Hypothalamus (tissue), 51 donors: ENCODE results near the gene KCNQ2.

ENCODE experiments used
- DNase-seq, 51 donors: peaks; one replicate each; lab custom pipeline; 2025; lab: John Stamatoyannopoulos, UW

Gene KCNQ2

DNA sequence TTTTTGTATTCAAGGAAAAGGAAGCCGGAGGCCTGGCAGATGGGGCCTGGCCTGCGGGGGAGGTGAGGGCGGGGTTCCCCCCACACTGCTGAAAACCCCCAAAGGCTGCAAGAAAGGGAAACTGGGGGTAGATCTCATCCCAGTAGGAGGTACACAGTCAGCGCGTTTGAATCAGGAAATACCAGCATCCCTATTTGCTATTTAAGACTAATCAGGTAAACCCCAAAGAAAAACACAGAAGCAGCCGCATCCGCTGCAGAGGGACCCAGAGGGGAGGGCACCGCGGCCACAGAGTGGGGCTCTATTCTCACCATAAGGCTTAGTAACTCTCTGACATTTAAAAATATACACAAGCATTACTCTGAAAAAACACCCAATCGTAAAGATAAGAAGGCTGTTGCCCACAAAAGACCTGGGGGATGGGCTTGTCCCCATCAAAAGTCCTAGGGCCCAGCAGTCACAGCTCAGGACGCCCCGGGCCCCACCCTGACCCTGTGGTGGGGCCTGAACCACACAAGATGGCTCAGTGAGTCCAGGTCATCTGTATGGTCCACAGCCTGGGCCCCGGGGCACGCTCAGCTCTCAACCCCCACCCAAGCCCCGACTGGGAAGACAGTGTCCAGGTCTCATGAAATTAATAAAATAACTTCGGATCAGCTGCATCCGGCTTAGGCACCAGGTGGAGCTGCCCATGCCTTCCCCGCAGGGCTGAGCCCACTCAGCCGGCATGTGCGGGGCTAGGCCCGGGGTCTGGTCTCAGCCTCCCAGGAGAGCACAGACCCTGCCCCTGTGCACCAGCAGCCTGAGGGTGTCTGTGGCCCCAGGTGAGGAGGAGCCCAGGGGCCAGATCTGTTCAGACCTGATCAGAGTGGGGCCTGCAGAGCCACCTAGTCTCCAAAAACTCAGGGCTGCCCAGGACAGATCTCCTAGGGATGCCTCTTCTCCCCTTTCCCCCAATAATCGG is 31.0 kb downstream of the KCNQ2 start:
- no peak for DNase-seq

DNA sequence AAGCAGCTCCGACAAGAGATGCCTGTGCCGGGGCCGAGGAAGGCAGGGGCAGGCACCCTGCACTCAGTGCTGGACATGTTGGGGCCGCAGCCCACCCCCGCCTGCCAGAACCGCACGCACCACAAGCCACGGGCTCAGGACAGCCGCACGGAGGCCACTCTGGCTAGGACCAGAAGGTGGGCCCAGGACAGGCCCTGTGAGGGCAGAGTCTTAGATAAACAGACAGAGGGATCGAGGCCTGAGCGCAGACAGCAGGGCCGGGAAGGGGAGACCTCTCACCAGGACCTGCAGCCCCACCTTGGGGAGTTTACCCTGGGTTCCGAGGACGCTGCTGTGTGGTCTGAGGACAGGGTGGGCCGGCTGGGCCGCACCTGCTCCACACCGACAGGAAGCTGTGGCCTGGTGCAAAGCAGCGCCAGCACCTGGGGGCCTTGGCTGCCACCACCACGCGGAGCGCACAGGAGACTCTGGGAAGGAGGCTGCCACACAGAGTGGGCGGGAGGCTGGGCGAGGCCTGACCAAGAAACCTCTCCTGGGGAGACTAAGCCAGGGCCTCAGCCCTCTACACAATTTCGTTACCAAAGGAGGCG is 32.0 kb downstream of the KCNQ2 start:
- no peak for DNase-seq

DNA sequence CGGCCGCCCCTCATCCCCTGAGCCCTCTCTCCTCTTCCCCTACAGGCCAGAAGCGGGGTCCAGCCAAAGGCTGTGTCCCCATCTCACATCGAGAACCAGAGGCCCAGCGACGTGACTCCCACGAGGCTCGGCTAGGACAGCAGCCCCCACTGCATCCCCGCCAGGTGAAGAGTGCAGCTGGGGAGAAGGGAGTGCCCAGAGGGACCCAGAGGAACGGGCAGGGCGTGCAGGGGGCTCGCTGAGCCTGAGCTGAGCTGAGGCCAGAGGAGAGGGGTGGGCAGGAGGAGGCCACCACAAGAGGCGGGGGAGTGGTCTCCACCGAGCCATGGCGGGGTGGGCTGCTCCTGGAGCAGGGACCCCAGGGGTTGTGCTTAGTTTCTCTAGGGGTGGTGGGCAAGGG is 32.6 kb downstream of the KCNQ2 start:
- DNase-seq = no peak

DNA sequence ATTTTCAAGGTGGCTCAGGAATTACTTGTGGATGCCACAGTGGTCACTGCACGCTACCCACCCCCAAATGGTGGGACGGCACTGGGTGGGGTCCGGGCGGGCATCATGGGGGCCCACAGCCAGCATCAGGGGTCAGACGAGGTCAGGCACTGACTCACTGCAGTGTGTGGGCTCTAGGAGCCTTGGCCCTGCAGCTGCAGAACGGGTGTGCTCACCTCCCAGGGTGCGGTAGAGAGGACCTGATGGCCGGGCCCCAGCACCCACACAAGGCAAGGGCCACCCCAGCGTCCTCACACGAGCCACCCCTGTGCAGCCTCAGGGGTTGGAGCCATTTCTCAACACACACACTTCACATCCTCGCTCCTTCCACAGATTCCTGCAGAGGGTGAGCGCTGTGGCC is 34.3 kb downstream of the KCNQ2 start:
- no peak for DNase-seq

DNA sequence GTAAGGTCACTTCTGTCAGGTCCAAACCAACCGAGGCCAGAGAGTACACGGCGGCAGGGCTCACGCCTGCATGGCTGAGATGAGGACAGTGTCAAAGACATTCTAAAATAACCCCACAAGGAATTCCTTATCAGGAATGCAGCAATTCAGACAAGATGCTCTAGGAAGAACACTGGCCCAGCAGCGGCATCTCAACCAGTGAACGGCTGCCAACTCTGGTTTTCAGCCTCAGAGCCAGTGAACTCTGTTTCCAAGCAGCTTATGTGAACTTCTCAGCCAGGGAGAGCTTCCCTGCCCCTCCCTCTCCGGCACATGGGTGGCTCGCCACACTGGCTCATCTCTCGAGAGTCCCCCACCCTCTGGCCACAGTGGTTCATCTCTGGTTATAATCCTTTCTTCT is 36.9 kb downstream of the KCNQ2 start:
- DNase-seq = peak in 6 of 51 donors; percentile 6 to 22 (median 15)

DNA sequence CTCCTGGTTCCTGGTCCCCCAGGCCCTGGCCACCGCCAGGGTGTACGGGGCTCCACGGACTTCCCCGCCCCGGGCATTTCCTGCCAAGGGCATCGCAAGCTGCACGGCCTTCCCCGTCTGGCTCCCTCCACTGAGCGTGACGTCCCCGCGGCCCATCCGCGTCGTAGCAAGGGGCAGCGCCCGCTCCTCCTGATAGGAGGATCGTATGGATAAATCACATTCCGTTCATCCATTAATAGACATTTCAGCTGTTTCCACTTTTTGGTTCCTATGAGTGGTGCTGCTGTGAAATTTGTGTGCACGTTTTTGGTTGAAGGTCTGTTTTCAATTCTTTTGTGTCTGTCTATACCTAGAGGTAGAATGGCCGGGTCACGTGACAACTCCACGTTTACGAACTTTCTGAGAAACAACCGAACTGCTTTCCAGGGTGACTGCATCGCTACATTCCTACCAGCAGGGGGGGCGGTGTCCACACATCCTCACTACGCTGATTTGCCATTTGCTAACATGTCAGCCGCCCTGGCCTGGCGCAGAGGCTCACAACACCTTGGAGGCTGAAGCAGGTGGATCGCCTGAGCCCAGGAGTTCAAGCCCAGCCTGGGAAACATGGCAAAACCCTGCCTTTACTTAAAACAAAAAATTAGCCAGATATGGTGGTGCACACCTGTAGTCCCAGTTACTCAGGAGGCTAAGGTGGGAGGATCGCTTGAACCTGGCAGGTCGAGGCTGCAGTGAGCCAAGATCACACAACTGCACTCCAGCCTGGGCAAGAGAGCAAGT is 37.7 kb downstream of the KCNQ2 start:
- peak in 40 of 51 donors; percentile 8 to 75 (median 52) for DNase-seq

DNA sequence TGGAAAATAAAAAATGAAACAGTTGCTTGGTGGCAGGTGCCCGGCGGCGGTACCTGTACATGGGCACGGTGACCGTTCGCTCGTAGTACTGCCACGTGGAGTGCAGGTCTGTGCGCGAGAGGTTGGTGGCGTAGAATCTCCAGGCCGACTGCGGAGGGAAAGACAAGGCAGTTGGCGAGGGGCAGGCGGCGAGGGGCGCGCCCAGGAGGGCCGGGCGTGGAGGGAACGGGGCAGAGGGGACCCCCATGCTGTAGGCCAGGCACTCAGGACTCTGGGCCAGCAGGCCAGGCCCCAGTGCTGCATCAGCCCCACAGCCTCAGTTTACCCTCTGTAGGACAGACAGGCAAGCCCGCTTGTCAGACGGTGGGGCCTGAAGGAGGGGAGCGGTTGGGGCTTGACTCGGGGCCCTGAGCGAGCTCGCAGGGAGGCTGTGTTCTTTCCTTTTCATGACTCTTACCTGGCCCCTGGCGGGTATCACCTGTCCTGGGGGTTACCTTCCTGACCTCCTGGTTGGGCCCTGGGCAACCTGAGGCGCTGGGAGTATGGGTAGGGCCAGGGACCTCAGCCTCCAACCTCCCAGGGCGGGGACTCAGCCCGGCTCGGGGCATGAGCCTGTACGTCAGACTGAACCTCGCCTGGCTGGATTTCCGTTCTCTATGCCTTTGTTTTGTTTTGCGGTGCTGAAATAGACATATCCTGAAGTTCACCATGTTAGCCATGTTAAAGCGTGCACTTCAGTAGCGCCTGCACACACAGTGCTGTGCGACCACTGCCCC is 38.5 kb downstream of the KCNQ2 start:
- DNase-seq = no peak

DNA sequence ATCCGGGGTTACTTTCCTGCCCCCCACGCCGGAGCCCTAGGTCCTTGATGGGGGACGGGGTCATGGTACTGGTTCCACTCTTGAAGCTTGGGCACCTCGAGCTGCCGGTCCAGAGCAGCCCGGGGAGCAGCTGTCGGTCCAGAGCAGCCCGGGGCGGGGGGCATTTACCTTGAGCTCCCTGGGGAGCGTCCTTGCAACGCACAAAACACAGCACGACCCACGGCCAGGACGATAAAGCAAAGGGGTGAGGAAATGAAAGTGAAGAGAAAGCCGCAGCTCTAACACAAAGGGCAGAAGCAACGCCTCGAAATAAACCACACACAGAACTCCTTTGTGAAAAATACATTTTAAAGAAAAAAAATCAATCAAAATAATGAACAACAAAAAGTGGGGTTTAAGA is 39.1 kb downstream of the KCNQ2 start:
- DNase-seq = no peak

DNA sequence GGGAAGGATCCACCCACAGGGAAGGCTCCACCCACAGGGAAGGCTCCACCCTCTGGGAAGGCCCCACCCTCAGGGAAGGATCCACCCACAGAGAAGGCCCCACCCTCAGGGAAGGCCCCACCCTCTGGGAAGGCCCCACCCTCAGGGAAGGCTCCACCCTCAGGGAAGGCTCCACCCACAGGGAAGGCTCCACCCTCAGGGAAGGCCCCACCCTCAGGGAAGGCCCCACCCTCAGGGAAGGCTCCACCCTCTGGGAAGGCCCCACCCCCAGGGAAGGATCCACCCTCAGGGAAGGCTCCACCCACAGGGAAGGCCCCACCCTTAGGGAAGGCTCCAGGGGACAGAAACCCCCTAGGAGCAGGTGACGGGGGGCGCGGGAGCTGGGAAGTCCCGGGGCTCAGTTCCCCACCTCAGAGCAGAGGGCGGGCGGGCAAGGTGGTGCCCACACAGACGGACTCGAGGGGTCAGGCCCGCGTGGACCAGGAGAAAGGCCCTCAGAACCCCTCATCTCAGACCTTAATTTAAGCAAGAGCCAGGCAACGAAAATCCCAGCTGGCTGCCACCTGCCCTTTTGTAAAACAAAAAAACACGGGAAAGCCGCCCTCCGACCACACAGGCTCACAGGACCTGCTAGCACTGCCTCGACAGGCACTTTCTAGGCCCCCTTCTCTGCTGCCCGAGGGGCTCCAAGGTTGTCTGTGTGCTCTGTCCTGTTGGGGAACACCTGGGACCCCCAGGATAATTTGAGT is 39.7 kb downstream of the KCNQ2 start:
- no peak for DNase-seq

DNA sequence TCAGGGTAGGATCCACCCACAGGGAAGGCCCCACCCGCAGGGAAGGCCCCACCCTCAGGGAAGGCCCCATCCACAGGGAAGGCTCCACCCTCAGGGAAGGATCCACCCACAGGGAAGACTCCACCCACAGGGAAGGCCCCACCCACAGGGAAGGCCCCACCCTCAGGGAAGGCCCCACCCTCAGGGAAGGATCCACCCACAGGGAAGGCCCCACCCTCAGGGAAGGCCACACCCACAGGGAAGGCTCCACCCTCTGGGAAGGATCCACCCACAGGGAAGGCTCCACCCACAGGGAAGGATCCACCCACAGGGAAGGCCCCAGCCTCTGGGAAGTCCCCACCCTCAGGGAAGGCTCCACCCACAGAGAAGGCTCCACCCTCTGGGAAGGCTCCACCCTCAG is 40.5 kb downstream of the KCNQ2 start:
- DNase-seq = no peak

DNA sequence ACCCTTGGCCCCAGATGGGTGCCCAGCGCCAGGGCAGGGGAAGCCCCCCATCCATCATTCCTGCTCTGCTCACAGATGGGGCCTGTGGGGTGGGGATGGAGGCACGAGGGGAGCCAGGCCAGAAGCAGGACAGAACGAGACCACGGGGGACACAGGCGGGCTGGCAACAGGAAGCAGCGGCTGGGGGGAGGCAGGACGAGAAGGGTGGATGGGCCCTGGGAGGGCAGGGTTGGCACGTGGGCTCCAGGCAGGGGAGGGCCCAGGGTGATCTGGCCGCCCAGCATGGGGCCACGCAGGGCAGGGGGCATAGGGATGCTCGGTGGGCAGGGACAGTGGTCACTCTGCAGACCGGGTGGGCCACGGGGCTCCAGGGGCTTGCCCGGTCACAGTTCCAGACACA is 41.6 kb downstream of the KCNQ2 start:
- DNase-seq = no peak

DNA sequence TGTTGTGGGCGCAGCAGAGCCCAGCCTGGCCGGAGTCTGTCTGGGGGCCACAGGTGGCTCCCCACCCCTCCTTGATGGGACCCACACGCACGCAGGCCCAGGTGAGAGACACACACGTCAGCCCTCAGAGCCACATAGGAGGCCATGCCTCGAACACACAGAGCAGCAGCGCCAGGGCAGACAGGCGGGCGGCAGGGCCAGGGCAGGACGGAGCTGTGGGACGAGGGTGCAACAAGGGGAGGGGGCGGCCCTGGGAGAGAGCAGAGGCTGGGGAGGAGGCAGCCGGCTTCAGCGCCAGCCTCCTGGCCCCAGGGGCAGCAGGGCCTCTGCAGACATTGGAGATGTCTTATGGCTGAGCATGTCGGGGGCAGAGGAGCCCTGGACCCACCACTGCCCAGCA is 42.5 kb downstream of the KCNQ2 start:
- DNase-seq = no peak

DNA sequence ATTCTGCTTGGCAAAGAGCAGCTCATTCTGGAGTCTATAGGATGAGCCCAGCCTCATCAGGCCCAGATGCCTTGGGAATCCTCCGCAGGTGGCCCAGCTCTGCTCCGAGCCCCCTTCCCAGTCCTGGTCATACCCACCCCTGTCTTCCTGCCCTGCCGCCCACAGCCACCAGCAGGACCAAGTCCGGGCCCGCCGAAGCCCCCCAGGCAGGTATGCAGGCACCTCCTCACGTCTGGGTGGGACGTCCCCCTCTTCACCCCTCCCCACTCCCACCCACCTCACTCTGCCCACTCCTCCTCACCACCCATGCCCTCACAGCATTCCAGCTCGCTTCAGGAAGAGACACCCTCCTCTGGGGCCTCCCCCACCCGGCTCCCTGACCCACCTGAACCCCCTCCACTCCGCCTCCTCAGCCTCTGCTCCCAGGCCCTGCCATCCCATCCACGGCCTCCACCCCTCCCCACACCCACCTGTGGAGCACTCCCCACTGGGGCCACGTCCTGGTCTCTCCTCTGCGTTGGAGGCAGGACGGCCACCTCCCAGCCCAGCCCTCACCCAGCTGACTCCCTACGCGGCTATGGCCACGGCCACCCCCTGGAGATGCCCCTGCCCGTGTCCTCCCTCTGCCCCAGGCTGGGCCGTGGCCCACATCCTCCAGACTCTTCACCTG is 43.4 kb downstream of the KCNQ2 start:
- DNase-seq = no peak

DNA sequence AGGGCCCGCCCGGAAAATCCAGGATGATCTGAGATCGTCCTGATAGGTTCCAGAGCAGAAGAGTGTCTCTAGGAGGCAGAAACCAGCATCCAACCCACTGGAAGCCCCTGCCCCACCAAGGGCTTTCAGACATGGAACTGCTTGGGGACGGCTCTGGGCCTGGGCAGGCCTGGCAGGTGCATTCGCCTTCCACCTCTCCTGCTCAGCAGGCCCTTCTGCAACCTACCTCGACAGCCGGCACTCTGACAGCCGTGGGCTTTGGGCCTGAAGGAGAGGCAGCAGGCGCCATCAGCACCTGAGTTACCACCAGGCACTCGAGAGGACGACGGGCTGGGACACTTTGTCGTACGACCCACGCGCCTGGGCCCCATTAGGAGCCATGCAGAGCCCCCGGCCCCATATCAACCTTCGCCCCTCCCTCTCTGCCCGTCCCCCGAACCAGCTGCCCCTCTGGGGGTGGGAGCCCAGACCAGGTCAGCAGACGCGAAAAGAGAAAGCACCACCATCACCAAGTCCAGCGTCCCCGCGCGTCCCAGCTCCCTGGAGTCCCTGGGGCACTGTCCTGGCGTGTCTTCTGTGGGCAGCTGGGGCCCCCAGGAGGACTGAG is 44.6 kb downstream of the KCNQ2 start:
- DNase-seq = no peak

DNA sequence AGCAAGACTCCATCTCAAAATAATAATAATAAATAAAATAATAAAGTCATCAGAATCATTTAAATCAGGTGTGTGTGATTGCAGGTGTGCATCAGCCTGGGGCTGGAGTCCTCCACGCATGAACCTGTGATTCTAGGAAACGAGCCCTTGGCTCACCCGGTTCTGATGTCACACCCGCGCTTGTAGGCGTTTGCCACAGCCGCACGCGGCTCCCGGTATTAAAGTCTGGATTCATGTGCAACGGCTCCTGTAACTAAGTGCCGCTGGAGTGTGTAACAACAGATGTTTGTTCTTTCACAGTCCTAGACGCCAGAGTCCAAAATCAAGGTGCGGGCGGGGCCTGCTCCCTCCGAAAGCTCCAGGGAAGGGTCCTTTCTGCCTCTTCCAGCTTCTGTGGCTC is 45.2 kb downstream of the KCNQ2 start:
- no peak for DNase-seq

DNA sequence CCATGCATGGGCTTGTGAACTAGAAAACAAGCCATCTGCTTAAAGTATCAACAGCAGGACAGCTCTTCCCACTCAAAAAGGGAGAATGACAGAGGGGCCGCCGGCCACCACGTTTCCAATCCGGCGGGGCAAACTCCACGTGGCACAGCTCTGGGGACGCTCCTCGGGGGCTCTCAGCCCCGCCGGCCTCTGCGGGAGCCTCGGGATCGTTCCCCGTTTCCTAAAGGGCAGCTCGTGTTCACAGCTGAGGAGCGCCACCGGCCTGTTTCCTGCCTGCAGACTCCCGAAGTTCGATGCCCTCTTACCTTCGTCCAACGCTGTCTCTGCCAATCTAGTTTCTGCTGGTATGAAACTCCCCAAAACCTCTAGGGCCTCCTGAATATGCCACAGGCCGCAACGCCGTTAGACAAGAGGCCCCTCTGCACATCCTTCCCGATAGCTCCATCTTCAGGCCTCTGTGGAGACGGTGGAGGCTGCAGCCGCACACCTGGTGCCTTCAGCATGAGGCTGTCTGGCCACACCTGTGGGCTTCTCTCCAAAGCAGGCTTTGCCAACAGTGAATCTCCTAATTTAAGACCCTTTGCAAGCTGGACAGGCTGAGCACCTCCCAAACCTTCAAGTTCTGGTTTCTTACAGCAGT is 46.5 kb downstream of the KCNQ2 start:
- DNase-seq = no peak

DNA sequence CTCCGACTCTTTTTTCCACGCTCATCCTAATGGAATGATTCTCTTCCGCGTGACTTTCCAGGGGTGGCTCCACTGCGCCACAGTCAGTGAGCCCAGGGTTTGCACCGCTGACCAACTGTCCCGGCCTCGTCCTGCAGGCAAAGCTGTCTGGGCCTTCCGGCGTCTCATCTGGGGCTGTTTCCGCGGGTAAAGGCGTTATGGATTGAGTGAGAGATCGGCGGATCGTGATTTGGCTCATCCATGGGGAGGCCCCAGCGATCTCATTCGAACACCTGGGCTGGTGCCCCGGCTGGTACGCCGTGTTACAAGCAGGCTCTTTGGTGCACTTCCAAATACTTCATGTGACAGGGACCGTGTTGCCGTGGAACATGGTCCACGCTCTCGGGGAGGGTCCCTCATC is 47.8 kb downstream of the KCNQ2 start:
- no peak for DNase-seq

DNA sequence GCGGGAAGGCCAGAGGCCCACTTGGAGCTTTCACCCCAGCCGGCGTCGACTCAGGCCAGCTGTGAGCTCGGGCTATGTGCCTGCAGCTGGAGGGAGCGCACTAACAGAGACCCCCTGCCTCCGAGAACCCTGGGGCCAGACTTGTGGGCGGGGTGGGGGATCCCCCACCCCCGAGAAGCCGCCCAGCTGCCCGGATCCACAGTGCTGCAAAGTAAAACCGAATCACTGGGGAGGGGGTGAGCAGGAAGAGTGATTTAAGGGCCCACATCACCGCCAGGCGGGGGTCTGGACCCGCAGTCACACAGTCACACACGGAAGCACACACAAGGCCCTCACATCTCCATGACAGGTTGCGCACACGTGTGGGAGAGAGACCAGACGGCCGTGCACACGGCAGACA is 48.7 kb downstream of the KCNQ2 start:
- no peak for DNase-seq
